Measurements from ENCODE around the gene SLC2A8.
A peak's percentile ranks its signal among the peaks of the same experiment; 100 is the strongest.

The SLC2A8 gene

GRCh38 chr9:127430415-127430814, 33.4 kb downstream of the SLC2A8 start:
- DNase-seq (ENCODE audit: low spot score), result no peak
- FAIRE-seq, result no peak

- FAIRE-seq, result no peak
These were observed 40.7 kb downstream of the SLC2A8 start for GRCh38 chr9:127437497-127438264.

GRCh38 chr9:127438394-127438793, 41.4 kb downstream of the SLC2A8 start:
- FAIRE-seq (no peak), DNase-seq (ENCODE audit: low spot score) (no peak)

More at GRCh38 chr9:127437497-127438264, 40.7 kb downstream of the SLC2A8 start:
- DNase-seq (ENCODE audit: low spot score), result no peak

GRCh38 chr9:127444283-127444920, 47.4 kb downstream of the SLC2A8 start:
- no peak for DNase-seq (ENCODE audit: low spot score)

GRCh38 chr9:127444921-127445850, 48.2 kb downstream of the SLC2A8 start:
- no peak for FAIRE-seq
- no peak for DNase-seq (ENCODE audit: low spot score)

More at GRCh38 chr9:127444283-127444920, 47.4 kb downstream of the SLC2A8 start:
- no peak for FAIRE-seq

- FAIRE-seq (no peak), DNase-seq (ENCODE audit: low spot score) (no peak)
These were observed 49.1 kb downstream of the SLC2A8 start for GRCh38 chr9:127445851-127446712.

GRCh38 chr9:127446713-127447415, 49.9 kb downstream of the SLC2A8 start:
- DNase-seq (ENCODE audit: low spot score), result no peak
- FAIRE-seq, result no peak

GRCh38 chr9:127447416-127448111, 50.6 kb downstream of the SLC2A8 start:
- FAIRE-seq, result no peak
- DNase-seq (ENCODE audit: low spot score), result no peak

GRCh38 chr9:127448112-127448805, 51.3 kb downstream of the SLC2A8 start:
- DNase-seq (ENCODE audit: low spot score) (no peak), FAIRE-seq (no peak)

- DNase-seq (ENCODE audit: low spot score), result no peak
- no peak for FAIRE-seq
These were observed 52.5 kb downstream of the SLC2A8 start for GRCh38 chr9:127449332-127449966.

- DNase-seq (ENCODE audit: low spot score) (no peak), FAIRE-seq (no peak)
These were observed 53.3 kb downstream of the SLC2A8 start for GRCh38 chr9:127450243-127450760.

GRCh38 chr9:127450830-127451607, 54.0 kb downstream of the SLC2A8 start, which contains the start of the genes LRSAM1 and RPL12:
LRSAM1 (plus strand) TSS chr9:127451510; CDS start chr9:127454528, 3,018 bp downstream.
RPL12 (minus strand) TSS chr9:127451406; CDS start chr9:127451317, 89 bp downstream.
- FAIRE-seq (no peak), DNase-seq (ENCODE audit: low spot score) (peak; percentile 94)

- FAIRE-seq (no peak), DNase-seq (ENCODE audit: low spot score) (no peak)
These were observed 54.6 kb downstream of the SLC2A8 start for GRCh38 chr9:127451608-127451857.

- FAIRE-seq (no peak), DNase-seq (ENCODE audit: low spot score) (peak; percentile 74)
These were observed 55.1 kb downstream of the SLC2A8 start for GRCh38 chr9:127451858-127452656.

- FAIRE-seq (no peak), DNase-seq (ENCODE audit: low spot score) (peak; percentile 33)
These were observed 55.7 kb downstream of the SLC2A8 start for GRCh38 chr9:127452691-127453090.

- FAIRE-seq, result no peak
- DNase-seq (ENCODE audit: low spot score), result peak; percentile 41
These were observed 58.5 kb downstream of the SLC2A8 start for GRCh38 chr9:127455324-127455992.

Measured in urothelium cell line (cell line).